GM19025 (cell line): ENCODE data around the gene RNU6-1.

Experiments
- ATAC-seq: cut with Tn5 transposase; IDR thresholded peaks from one replicate; pipeline ENCODE4 v1.9.1; 2021; ENCODE audit warnings: mild to moderate bottlenecking, low read depth, moderate library complexity; ENCODE audit not compliant: unreplicated experiment

Gene RNU6-1

DNA sequence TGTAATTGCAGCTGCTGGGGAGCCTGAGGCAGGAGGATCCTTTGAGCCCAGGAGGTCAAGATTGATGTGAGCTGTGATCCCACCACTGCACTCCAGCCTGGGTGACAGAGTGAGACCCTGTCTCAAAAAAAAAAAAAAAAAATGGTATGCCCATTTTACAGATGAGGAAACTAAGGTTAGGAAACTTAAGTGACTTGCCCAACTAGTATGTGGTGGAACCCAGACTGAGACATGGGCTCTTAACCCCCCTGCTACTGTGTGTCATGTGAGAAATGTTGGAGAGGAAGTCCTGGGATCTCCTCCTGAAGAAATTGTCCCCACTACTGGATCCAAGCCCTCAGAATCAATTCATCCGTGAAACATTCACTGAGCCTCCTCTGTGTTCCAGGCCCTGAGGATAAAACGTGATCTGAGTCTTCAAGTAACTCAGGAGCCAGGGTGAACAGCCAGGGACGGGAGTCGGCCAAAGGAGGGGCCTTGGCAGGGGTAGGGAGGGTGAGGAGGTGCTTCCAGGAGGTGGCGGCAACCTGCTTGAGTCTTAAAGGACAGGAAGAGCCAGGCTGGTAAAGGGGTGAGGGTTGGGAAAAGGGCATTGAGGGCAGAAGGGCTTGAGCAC, 19.6 kb upstream of the RNU6-1 start:
- ATAC-seq = no peak

GRCh38 chr15:67857220-67857619, 17.4 kb upstream of the RNU6-1 start:
- ATAC-seq = no peak

DNA sequence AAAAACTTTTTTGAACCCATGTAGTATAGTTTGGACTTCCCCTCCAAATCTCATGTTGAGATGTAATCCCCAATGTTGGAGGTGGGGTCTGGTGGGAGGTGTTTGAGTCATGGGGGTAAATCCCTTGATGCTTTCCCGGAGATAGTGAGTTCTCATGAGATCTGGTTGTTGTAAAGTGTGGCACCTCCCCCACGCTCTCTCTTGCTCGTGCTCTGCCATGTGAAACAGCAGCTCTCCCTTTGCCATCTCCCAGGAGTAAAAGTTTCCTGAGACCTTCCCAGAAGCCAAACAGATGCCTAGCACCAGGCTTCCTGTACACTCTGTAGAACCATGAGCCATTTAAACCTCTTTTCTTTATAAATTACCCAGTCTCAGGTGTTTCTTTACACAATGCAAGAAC, 16.0 kb upstream of the RNU6-1 start:
- no peak for ATAC-seq

DNA sequence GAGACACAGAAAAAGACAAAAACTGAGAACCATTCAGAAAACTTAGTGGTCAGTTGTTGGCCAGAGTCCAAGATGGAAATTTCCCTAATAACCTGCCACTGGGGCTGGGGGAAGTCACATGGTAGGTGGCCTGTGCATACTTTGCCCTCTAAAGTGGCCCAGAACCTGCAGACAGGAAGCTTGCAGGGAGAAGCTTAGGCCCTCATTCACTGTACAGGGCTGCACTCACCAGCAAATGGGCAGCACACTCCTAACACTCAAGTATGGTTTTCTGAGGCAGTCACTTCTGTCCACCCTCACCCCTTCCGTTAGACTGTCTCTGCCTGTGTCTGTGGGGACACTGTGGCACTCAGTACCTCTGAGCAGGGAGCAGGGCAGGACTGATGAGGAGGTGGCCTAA, 14.5 kb upstream of the RNU6-1 start:
- no peak for ATAC-seq

DNA sequence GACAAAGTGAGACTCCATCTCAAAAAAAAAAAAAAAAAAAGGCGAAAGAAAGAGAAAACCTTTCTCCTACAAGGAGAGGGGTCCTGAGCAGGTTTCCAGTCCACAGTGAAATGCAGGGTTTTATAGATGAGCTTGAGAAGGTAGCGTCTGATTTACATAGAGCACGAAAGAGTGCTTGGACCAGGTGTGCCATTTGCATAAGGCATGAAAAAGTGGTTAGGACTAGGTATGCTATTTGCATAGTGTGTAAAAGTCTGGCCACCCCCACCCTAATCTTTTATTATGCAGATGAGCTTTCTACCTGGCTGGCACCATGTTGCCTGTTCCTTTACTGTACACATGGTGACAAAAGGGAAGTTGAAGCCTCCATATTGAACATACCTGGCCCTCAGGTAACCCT, 13.6 kb upstream of the RNU6-1 start:
- ATAC-seq = no peak

DNA sequence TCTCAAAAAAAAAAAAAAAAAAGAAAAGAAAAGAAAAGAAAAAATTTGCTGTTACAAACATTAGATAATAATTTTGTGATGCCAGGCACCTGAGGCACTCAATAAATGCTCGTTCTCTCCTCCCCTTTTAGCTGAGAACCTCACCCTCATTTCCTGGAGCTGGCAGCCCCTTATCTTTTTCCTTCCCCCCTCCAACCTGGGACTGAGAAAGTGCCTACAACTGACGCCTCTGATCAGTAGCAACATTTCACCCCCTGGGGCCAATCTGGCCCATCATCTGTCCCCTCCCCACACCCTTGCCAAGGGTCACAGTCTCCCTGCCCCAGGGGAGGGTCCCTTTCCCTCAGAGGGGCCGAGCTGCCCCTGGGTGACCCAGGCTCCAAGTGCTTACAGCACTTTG, 12.6 kb upstream of the RNU6-1 start:
- ATAC-seq = no peak

GRCh38 chr15:67850994-67851571, 11.2 kb upstream of the RNU6-1 start:
- ATAC-seq = no peak

DNA sequence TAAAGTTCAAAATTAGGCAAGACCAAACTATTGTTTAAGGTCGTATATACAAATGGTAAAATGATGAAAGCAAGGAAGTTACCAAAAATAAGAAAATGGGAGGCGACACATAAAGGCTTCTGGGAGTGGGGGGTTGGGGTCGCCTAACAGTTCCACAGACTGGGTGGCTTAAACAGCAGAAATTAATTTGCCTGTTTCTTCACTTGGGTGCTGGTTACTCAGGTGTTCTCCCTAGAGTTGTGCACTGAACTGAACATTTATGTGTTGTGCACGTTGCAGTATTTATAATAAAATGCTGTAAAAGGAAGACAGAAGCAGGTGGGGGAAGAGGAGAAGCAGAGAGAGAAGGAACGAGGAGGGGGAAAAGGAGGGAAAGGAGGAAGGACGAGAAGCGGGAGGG, 10.5 kb upstream of the RNU6-1 start:
- no peak for ATAC-seq

- ATAC-seq = no peak
These were observed 9.7 kb upstream of the RNU6-1 start for GRCh38 chr15:67849538-67849937.

- ATAC-seq = no peak
These were observed 6.1 kb upstream of the RNU6-1 start for GRCh38 chr15:67845974-67846373.

DNA sequence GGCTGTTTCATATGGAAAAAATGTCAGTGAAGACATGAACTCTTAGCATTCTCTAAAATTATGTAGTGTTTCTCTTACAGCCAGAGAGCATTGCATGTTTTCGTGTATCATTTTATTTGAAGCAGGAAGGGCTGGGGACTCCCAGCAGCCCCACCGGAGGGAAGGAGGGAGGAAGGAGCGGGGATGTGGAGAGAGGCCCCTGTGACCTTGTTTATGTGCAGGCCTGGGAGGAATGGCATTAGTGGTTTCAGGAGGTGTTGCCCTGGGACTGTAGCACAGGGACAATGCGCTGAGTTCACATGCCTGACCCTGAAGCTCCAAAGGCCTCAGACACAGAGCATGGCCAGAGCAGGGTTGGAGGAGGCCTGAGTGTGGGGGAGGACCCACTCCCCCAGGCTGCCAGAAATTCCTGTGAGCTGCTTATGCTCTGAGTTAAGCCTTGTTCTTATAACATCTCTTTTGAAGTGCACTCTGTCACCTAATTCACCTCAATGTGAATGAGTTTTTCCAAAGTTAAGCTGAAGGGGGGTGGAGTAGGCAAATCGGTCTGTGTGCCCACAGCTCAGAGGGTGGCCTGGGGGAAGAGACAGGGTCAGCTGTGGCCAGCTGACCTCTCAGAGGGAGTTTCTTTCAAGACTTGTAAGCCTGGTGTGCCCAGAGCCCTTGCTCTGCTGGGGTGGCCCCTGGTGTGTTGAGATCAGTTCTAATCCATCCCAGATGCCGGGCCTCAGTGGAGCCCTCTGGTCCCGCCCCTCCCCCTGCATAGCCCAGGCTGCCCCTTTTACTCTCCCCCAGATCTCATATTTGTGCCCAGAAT, 3.9 kb upstream of the RNU6-1 start:
- ATAC-seq = no peak

GRCh38 chr15:67843092-67843501, 3.3 kb upstream of the RNU6-1 start:
- ATAC-seq = no peak

GRCh38 chr15:67841513-67841762, 1.6 kb upstream of the RNU6-1 start:
- no peak for ATAC-seq

DNA sequence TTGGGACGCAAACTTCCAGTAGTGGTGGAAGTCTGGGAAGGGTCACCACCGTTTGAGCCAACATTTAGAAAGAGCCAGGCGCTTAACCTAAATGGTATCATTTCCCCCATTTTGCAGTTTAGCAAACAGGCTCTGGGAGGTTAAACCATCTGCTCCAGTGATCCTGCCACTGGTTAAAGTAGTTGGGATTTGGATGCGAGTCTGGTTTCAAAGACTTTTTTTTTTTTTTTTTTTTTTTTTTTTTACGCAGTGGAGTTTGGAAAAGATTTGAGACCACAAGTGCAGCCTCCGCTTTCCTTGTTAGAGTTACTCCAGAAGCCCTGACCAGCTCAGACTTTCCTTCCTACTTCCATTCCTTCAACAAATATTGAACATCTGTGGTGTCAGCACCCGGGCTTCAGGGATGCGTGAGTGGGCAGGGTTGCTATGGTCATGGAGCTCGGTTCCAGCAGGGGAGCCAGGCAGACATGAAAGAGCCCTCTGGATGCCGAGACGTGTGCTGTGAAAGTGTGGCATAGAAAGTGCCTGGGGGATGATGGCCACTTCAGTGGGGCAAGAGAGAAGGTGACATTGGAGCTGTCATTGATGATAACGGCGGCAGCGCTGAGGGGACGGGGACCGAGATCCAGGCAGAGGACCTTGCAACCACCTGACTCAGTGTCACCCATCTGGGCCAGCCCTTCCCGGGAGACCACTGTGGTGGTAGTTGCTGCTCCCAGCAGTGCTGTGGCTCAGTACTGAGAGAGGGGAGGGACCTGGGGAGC, 1.1 kb upstream of the RNU6-1 start:
- no peak for ATAC-seq

DNA sequence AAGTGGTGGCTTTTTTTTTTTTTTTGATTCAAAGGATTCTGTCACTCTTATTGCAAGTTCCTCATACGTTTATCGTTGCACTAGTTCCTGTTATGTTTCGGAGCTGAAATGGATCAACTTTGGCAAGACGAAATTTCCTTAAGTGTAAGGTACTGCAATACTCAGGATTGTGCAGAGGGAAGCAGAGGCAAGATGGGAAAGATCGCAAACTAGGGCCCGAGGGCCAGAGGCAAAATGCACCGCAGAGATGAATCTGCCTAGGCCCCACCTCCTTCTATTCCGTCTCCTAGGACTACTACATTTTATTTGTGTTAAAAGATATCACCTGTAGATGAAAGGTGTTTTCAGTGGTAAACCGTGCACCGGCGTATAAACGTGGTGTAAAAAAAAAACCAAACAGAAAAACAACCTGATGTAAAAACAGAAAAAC, 331 bp downstream of the RNU6-1 start:
- peak; percentile 7 for ATAC-seq

- ATAC-seq = no peak
These were observed 984 bp downstream of the RNU6-1 start for GRCh38 chr15:67838789-67839332.

DNA sequence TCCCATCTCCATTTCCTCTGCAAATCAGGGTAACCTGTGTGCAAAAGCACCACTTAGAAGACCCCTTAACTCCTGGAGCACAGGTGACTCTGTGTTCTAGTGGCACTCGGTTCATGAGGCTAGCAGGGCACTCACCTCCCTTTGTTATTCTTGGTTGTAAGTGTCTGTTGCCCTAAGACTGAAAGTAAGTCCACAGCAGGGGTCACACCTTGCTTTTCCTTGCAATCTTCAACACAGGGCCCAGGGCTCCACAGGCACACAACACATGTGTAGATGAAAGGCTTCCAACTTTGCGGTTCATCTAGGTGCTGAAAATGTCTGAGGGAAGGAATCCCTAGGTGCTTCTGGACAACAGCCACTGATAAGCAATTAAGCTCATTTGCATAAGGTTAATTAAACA, 2.9 kb downstream of the RNU6-1 start:
- no peak for ATAC-seq

- ATAC-seq = no peak
These were observed 3.4 kb downstream of the RNU6-1 start for GRCh38 chr15:67836477-67836876.

DNA sequence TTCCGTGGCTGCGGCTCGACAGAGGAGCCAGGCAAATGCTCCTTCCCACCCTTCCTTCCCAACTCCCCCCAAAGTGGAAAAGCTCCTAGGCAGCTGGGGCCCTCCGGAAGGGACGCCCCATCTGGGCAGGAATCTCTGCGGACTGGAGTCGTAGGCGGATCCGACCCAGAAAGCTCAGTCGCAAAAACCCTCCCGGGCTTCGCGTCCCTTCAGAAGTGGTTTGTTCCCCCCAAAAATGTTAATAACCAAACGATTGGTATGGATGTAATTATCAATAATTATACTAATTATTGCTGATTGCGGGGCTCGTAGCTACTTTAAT, 3.8 kb downstream of the RNU6-1 start:
- no peak for ATAC-seq

DNA sequence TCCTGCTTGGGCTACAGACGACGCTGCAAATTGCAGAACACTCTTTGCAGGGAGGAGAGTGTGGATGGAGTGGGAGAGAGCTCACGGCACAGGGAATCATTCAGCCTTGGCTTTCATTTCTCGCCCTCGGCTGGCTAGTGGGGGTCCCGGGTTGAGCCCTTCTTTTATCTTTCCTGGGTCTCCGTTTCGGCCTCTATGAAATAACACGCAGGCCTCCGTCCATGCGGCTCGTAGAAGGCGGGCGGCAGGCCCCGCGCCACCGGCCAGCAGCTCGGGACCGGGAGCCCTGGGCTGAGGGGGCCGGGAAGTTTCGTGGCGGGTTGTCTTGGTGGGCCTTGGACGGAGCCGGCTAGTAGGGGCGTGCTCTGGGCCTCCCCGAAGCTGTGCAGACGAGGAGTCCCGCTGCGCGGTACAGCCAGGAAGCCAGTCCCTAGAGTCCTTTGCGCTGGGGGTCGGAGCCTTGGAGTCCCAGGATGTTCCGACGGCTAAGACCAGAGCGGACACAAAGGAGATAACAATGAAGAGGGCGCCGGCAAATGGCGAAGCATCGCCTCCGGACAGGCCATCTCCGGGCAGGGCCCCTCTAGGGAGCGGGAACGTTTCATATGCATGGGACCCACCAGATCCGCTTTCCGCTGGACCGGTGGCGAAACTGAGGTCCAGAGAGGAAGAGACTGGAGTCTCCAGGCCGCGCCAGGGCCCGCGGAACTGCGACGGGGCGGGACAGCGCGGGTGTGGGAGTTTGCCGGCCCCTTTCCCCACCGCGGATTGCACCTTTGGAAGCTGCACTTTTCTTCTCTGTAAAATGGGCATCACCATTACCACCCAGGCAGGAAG, 4.3 kb downstream of the RNU6-1 start:
- no peak for ATAC-seq
